Brain microvascular endothelial cell (primary cell): ENCODE measurements around the gene SRPK3.

Experiments
- DNase-seq: peaks from one replicate; pipeline ENCODE4 v3.0.0-alpha.2; 2020
- H3K27ac ChIP-seq: fragments of 250-450 bp; sonication (Bioruptor Pico); 2 replicates; pipeline ENCODE4 v1.5.1; 2020; ENCODE audit warnings: mild to moderate bottlenecking, moderate library complexity
- H3K27me3 ChIP-seq: fragments of 250-450 bp; sonication (Bioruptor Pico); replicated peaks from 2 replicates; pipeline ENCODE4 v1.5.1; 2020; ENCODE audit warnings: mild to moderate bottlenecking
- H3K36me3 ChIP-seq: fragments of 250-450 bp; sonication (Bioruptor Pico); replicated peaks from 2 replicates; pipeline ENCODE4 v1.5.1; 2020; ENCODE audit warnings: mild to moderate bottlenecking
- H3K4me3 ChIP-seq: 2 replicates; pipeline ENCODE4 v1.5.1; 2011; ENCODE audit warnings: low read depth, mild to moderate bottlenecking, control low read depth, low read length, moderate library complexity
- in situ Hi-C: cut with HindIII; loops from 2 replicates; pipeline ENCODE4 v1.10.0; 2017; ENCODE audit warnings: low sequenced_read_pairs, low pct_ligation_motif_present
- TF ChIP-seq, protein P1 (sequence below): IDR thresholded peaks from 2 replicates; pipeline ENCODE4 v1.5.1; 2011; ENCODE audit warnings: low read depth, mild to moderate bottlenecking, moderate library complexity, low read length, control low read depth, inconsistent platforms; ENCODE audit errors: missing control alignments

Gene SRPK3

DNA sequence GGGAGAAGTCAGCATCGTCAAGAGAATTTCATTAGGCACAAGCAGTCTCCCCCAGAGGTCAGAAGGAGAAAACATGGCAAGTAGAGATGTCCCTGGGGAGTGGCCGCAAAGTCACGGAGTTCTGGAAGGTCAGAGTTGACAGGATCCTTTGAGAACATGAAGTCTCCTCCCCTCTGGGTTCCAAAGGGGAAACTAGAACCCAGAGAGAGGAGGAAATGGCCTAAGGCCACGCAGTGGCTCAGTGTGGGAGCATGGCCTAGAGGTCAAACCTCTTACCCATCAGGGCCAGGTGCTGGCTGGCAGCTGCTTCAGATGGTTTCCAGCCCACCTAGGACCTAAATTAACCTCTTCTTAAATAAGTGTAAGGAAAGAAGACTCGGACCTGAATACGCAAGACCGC is 12.4 kb downstream of the SRPK3 start:
- H3K27ac ChIP-seq: peak overlapping the region; percentile 95
- TF ChIP-seq, protein P1, sequence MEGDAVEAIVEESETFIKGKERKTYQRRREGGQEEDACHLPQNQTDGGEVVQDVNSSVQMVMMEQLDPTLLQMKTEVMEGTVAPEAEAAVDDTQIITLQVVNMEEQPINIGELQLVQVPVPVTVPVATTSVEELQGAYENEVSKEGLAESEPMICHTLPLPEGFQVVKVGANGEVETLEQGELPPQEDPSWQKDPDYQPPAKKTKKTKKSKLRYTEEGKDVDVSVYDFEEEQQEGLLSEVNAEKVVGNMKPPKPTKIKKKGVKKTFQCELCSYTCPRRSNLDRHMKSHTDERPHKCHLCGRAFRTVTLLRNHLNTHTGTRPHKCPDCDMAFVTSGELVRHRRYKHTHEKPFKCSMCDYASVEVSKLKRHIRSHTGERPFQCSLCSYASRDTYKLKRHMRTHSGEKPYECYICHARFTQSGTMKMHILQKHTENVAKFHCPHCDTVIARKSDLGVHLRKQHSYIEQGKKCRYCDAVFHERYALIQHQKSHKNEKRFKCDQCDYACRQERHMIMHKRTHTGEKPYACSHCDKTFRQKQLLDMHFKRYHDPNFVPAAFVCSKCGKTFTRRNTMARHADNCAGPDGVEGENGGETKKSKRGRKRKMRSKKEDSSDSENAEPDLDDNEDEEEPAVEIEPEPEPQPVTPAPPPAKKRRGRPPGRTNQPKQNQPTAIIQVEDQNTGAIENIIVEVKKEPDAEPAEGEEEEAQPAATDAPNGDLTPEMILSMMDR: no peak
- peaks cover 5% of the 10 kb centered on the region for H3K36me3 ChIP-seq
- peak overlapping the region; percentile 77 for H3K4me3 ChIP-seq
- DNase-seq: no peak
- H3K27me3 ChIP-seq: no peaks in the 10 kb centered on the region
- in situ Hi-C loops: no loop called here

DNA sequence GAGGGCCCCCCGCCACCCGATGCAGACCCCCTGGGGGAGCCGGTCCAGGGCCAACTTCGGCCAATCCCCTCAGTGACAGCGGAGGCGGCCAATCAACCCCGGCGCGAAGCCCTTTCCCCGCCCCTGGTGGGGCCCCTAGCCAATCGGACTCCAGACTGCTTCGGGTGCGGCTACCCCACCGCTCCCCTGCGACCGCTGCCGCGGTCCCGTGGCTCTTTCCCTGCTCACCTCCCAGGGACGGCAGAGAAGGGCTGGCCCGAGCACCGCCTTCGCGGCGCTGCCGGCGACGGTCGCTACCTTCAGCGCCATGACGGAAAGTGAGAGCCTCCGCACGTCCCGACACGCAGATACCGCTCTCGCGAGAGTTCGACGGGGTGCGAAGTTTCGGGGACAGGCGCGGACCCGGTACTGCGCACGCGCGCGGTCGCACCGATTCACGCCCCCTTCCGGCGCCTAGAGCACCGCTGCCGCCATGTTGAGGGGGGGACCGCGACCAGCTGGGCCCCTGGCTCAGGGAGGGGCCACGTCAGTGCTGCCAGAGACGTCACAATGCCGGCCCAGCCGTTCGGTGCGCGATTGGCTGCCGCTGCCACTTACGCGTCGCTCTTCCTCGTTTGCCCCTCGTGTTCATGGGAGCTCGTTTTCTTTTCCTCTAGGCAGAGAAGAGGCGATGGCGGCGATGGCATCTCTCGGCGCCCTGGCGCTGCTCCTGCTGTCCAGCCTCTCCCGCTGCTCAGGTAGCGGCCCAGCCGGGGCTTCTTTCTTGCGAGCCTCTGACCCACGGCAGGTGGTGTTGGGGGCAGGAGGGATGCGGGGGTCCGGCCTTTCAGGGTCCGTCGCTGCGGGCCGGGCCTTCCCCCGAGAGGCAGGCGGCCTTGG is 13.4 kb downstream of the SRPK3 start, which contains the start of the genes IDH3G and SSR4:
Gene IDH3G (minus strand): TSS at position 358 of the 879 bp plus-strand sequence. CDS start 49 bp downstream, at position 309.
Gene SSR4 (plus strand): TSS at position 651 of the 879 bp plus-strand sequence. CDS start 20 bp downstream, at position 671.
- TF ChIP-seq, protein P1: no peak
- Histone ChIP-seq H3K4me3 (peak within 1 kb of the TSS; percentile 77), H3K27ac (peak within 1 kb of the TSS; percentile 95), H3K27me3 (no peaks in the 10 kb centered on the region), H3K36me3 (peaks cover 5% of the 10 kb centered on the region)
- peak; percentile 84 for DNase-seq
- in situ Hi-C loops: no loop called here

DNA sequence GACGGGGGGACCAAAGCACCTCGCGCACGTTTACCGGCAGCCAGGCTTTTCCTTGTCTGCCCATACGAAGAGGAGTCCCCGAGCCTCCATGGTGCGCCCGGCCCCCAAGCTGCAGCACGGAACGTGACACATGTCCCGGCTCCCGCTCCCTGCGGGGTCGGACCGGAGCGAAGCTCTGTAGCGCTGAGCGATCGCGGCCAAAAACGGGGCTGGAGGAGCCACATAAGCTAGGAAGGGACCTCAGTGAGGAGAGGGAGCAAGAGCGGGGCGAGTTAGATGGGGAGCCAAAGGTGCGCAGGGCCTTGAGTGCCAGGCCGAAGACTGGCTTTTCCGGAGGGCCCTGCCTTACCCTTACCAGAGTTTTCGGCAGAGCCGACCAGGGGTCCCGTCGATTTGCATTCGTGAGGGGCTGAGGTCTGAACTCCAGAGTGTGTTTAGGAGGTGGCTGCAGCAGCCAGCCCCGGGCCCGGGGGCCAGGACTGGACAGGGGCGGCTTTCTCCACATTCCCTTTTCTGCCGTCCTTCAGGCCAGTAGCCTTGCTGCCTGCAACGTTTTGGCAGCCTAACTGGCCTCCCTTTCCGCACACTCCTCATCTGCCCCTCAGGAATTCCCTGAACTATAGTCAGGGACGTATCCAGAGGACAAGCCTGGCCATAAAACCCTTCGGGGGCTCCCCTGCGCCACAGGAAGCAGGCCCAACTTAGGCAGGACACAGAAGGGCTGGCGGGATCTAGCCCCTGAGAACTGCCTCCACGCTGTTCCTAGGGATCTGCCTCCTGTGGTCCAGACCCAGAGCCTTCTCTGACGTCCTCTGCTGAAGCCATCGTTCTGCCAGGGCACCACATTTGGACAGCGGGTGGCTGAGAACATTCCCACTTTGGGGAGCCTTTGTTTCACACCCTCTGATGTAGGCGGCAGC is 14.3 kb downstream of the SRPK3 start:
- TF ChIP-seq, protein P1: no peak
- peak overlapping the region; percentile 77 for H3K4me3 ChIP-seq
- H3K27ac ChIP-seq: peak overlapping the region; percentile 72
- in situ Hi-C loops: no loop called here
- no peaks in the 10 kb centered on the region for H3K27me3 ChIP-seq
- DNase-seq: no peak
- H3K36me3 ChIP-seq: peaks cover 5% of the 10 kb centered on the region

DNA sequence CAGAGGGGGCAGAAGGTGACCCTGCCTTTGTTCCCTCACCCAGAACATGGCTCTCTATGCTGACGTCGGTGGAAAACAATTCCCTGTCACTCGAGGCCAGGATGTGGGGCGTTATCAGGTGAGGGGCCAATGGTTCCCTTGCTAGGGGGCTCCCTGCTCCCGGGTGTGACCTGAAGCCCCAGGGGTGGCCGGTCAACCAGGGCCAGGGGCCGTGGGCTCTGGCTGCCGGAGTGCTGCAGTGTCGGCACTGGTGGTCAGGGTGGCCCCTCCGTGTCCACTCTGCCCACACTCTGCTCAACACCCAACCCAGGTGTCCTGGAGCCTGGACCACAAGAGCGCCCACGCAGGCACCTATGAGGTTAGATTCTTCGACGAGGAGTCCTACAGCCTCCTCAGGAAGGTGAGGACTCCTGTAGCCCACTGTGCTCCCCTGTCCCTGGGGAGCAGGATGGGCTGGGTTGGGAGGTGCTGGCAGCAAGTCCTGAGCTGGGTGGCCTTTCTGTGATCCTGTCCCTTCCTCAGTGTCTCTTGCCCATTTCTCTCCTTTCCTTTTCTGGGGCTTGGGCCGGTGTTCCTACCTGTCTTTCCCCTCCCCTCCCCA is 16.7 kb downstream of the SRPK3 start:
- no peak overlapping the region for H3K27ac ChIP-seq
- TF ChIP-seq, protein P1: no peak
- peaks cover 3% of the 10 kb centered on the region for H3K36me3 ChIP-seq
- DNase-seq: no peak
- in situ Hi-C loops: no loop called here
- no peaks in the 10 kb centered on the region for H3K27me3 ChIP-seq
- no peak overlapping the region for H3K4me3 ChIP-seq

DNA sequence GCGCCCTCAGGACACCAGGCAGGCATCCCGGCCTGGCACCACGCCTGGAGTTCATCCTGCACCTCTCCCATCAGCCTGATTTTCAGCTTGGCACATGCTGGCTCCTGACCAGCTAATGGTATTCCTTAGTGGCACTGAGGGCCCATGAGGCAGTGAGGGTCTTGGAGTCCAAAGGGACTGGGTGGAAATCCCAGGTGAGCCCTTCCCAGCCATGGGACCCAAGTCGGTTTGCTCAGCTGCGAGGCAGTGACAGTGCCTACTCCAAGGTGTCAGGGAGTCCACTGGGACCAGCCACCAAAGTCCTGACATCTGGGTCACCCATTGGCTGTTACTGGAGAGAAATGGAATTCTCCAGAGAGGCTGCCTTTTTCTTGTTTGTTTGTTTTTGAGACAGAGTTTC is 18.5 kb downstream of the SRPK3 start:
- Histone ChIP-seq H3K36me3 (peaks cover 3% of the 10 kb centered on the region), H3K27me3 (no peaks in the 10 kb centered on the region), H3K27ac (no peak overlapping the region), H3K4me3 (no peak overlapping the region)
- in situ Hi-C loops: no loop called here
- no peak for DNase-seq
- TF ChIP-seq, protein P1: no peak
